Neural cell (in vitro differentiated cells): ENCODE results near the gene PFDN5. TPM values are rescaled to one million over a fixed set of nuclear protein-coding genes. Genes with fewer than 3 reads are reported as not detected.

Experiments
- H2AFZ ChIP-seq: fragments of 200-600, 300-800 bp; sonication (generic), shearing (Covaris generic); 2 replicates; pipeline ENCODE4 v1.6.0; 2014; ENCODE audit warnings: low read depth, mild to moderate bottlenecking, antibody characterized with exemption, low read length, moderate library complexity
- H3F3A ChIP-seq: fragments of 200-600 bp; shearing (Covaris generic); 2 replicates; pipeline ENCODE4 v1.6.1; 2016; ENCODE audit warnings: mild to moderate bottlenecking, moderate library complexity, mixed read lengths, antibody characterized with exemption, low read length; ENCODE audit not compliant: insufficient read depth, poor library complexity, severe bottlenecking
- H3K27ac ChIP-seq: fragments of 200-600, 300-800 bp; sonication (generic), shearing (Covaris generic); 2 replicates; pipeline ENCODE4 v1.5.1; 2014; ENCODE audit warnings: mild to moderate bottlenecking, low read length, moderate library complexity
- H3K27me3 ChIP-seq: fragments of 300-800, 200-600 bp; sonication (generic), shearing (Covaris generic); 2 replicates; pipeline ENCODE4 v1.6.0; 2014; ENCODE audit warnings: mild to moderate bottlenecking, low read depth, low read length, moderate library complexity; ENCODE audit not compliant: insufficient read depth
- H3K36me3 ChIP-seq: fragments of 300-800, 200-600 bp; sonication (generic), shearing (Covaris generic); 2 replicates; pipeline ENCODE4 v1.5.1; 2014; ENCODE audit warnings: mild to moderate bottlenecking, antibody characterized with exemption, low read length, moderate library complexity; ENCODE audit not compliant: insufficient read depth
- H3K4me2 ChIP-seq: fragments of 300-800, 200-600 bp; sonication (generic), shearing (Covaris generic); 2 replicates; pipeline ENCODE4 v1.6.0; 2014; ENCODE audit warnings: mild to moderate bottlenecking, low read length
- H3K4me3 ChIP-seq: fragments of 300-800, 200-600 bp; sonication (generic), shearing (Covaris generic); 2 replicates; pipeline ENCODE4 v1.5.1; 2014; ENCODE audit warnings: mild to moderate bottlenecking, low read length, moderate library complexity
- H3K79me2 ChIP-seq: fragments of 200-600 bp; shearing (Covaris generic); replicated peaks from 2 replicates; pipeline ENCODE4 v1.6.0; 2014; ENCODE audit warnings: mild to moderate bottlenecking, low read length, moderate library complexity; ENCODE audit not compliant: insufficient read depth
- H3K9ac ChIP-seq: fragments of 300-800, 200-600 bp; sonication (generic), shearing (Covaris generic); 2 replicates; pipeline ENCODE4 v1.6.1; 2016; ENCODE audit warnings: mild to moderate bottlenecking, low read length, mixed read lengths
- H3K9me2 ChIP-seq: fragments of 200-600 bp; shearing (Covaris generic); 2 replicates; pipeline ENCODE4 v1.6.1; 2016; ENCODE audit warnings: mild to moderate bottlenecking, low read length, mixed read lengths; ENCODE audit not compliant: insufficient read depth
- H3K9me3 ChIP-seq: fragments of 200-600, 300-800 bp; sonication (generic), shearing (Covaris generic); 2 replicates; pipeline ENCODE4 v1.6.1; 2016; ENCODE audit warnings: mild to moderate bottlenecking, mixed run types, low read length, moderate library complexity, mixed read lengths
- H4K20me1 ChIP-seq: fragments of 200-600 bp; shearing (Covaris generic); 2 replicates; pipeline ENCODE4 v1.6.1; 2016; ENCODE audit warnings: mild to moderate bottlenecking, mixed run types; ENCODE audit not compliant: insufficient read depth
- EP300 ChIP-seq: fragments of 450-650 bp; conservative IDR thresholded peaks from 2 replicates; pipeline ENCODE4 v1.6.1; 2014; ENCODE audit warnings: antibody characterized with exemption, mild to moderate bottlenecking, moderate library complexity; ENCODE audit not compliant: poor library complexity, severe bottlenecking
- EZH2 ChIP-seq: fragments of 200-600, 300-800 bp; shearing (Covaris generic), sonication (generic); IDR thresholded peaks from 2 replicates; pipeline ENCODE4 v1.6.1; 2014; ENCODE audit warnings: antibody characterized with exemption, low read length, borderline replicate concordance, mild to moderate bottlenecking; ENCODE audit not compliant: insufficient read depth, poor library complexity, severe bottlenecking
- MXI1 ChIP-seq: fragments of 450-650 bp; conservative IDR thresholded peaks from 2 replicates; pipeline ENCODE4 v1.6.1; 2014; ENCODE audit warnings: antibody characterized with exemption, mild to moderate bottlenecking; ENCODE audit not compliant: poor library complexity, severe bottlenecking
- POLR2AphosphoS5 ChIP-seq: IDR thresholded peaks from 2 replicates; pipeline ENCODE4 v1.6.1; 2012
- RAD21 ChIP-seq: fragments of 450-650 bp; conservative IDR thresholded peaks from 2 replicates; pipeline ENCODE4 v1.6.1; 2014; ENCODE audit warnings: antibody characterized with exemption, mild to moderate bottlenecking, moderate library complexity
- SMC3 ChIP-seq: fragments of 450-650 bp; conservative IDR thresholded peaks from 2 replicates; pipeline ENCODE4 v1.6.1; 2014; ENCODE audit warnings: antibody characterized with exemption, mild to moderate bottlenecking, moderate library complexity; ENCODE audit not compliant: poor library complexity
- TAF1 ChIP-seq: IDR thresholded peaks from 2 replicates; pipeline ENCODE4 v1.6.1; 2012; ENCODE audit warnings: low read depth
- polyA plus RNA-seq: library from polyadenylated mRNA; depleted of rRNA; stranded (reverse); fragments of >200 nt; gene quantifications from 2 replicates; pipeline ENCODE4 v1.2.3, GENCODE V29; 2014
- TF ChIP-seq, protein P1 (sequence below): IDR thresholded peaks from 2 replicates; pipeline ENCODE4 v1.6.1; 2012; ENCODE audit warnings: borderline replicate concordance
- TF ChIP-seq, protein P2 (sequence below): fragments of 450-650 bp; IDR thresholded peaks from 2 replicates; pipeline ENCODE4 v1.5.1; 2014; ENCODE audit warnings: antibody characterized with exemption, mild to moderate bottlenecking, moderate library complexity; ENCODE audit not compliant: poor library complexity, severe bottlenecking

The PFDN5 gene
- polyA plus RNA-seq, 1 donor from 2014 or later = 1,383 TPM

DNA sequence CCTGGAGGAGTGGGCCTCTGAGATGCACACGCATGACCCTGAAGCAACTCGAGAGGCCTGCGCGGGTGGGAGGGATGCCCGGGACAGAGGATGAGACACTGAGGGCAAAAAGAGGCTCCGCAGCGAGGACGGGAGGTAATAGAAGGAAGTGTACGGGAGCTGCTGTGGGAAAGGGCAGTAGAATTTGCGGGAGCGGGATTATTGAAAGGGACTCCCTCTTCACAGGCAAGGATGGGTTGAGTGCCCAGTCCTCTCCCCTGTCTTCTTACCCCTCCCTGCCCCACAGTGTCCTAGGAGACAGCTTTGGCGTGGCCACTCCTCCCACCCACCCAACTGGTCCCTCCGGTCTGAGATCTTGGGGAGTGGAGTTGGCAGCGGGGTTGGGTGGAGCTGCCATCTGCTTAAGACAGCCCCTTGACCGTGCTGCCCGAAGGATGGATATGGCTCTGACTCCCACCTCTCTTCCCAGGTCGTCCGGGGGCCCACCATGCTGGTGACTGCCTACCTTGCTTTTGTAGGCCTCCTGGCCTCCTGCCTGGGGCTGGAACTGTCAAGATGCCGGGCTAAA, 42.9 kb upstream of the PFDN5 start:
- Histone ChIP-seq H3K27me3 (no peaks in the 10 kb centered on the region), H3K79me2 (peaks cover 8% of the 10 kb centered on the region), H3K4me2 (peak overlapping the region; percentile 87), H3K9me3 (no peaks in the 10 kb centered on the region), H3K27ac (peak overlapping the region; percentile 56), H3K4me3 (peak overlapping the region; percentile 93), H3F3A (no peaks in the 10 kb centered on the region), H4K20me1 (no peaks in the 10 kb centered on the region), H2AFZ (peak overlapping the region; percentile 87), H3K9ac (peak overlapping the region; percentile 84), H3K36me3 (no peaks in the 10 kb centered on the region), H3K9me2 (no peaks in the 10 kb centered on the region)
- TF ChIP-seq TAF1 = no peak
- TF ChIP-seq MXI1 = peak; percentile 4
- TF ChIP-seq, protein P1, sequence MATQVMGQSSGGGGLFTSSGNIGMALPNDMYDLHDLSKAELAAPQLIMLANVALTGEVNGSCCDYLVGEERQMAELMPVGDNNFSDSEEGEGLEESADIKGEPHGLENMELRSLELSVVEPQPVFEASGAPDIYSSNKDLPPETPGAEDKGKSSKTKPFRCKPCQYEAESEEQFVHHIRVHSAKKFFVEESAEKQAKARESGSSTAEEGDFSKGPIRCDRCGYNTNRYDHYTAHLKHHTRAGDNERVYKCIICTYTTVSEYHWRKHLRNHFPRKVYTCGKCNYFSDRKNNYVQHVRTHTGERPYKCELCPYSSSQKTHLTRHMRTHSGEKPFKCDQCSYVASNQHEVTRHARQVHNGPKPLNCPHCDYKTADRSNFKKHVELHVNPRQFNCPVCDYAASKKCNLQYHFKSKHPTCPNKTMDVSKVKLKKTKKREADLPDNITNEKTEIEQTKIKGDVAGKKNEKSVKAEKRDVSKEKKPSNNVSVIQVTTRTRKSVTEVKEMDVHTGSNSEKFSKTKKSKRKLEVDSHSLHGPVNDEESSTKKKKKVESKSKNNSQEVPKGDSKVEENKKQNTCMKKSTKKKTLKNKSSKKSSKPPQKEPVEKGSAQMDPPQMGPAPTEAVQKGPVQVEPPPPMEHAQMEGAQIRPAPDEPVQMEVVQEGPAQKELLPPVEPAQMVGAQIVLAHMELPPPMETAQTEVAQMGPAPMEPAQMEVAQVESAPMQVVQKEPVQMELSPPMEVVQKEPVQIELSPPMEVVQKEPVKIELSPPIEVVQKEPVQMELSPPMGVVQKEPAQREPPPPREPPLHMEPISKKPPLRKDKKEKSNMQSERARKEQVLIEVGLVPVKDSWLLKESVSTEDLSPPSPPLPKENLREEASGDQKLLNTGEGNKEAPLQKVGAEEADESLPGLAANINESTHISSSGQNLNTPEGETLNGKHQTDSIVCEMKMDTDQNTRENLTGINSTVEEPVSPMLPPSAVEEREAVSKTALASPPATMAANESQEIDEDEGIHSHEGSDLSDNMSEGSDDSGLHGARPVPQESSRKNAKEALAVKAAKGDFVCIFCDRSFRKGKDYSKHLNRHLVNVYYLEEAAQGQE = peak; percentile 9
- TF ChIP-seq EP300 = no peak
- TF ChIP-seq SMC3 = no peak

DNA sequence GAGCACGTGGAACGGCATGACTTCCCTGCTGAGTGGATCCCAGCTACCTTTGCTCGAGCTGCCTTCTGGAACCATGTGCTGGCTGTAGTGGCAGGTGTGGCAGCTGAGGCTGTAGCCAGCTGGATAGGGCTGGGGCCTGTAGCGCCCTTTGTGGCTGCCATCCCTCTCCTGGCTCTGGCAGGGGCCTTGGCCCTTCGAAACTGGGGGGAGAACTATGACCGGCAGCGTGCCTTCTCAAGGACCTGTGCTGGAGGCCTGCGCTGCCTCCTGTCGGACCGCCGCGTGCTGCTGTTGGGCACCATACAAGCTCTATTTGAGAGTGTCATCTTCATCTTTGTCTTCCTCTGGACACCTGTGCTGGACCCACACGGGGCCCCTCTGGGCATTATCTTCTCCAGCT, 42.0 kb upstream of the PFDN5 start:
- Histone ChIP-seq H2AFZ (no peak overlapping the region), H3K79me2 (peaks cover 8% of the 10 kb centered on the region), H3F3A (no peaks in the 10 kb centered on the region), H3K4me3 (peak overlapping the region; percentile 93), H3K9me3 (no peaks in the 10 kb centered on the region), H3K27ac (no peak overlapping the region), H3K9me2 (no peaks in the 10 kb centered on the region), H3K9ac (no peak overlapping the region), H4K20me1 (no peaks in the 10 kb centered on the region), H3K4me2 (peak overlapping the region; percentile 87), H3K36me3 (no peaks in the 10 kb centered on the region), H3K27me3 (no peaks in the 10 kb centered on the region)
- TF ChIP-seq POLR2AphosphoS5 (no peak), SMC3 (no peak), MXI1 (no peak), EZH2 (no peak), TAF1 (no peak), RAD21 (no peak), EP300 (no peak)
- TF ChIP-seq, protein P2, sequence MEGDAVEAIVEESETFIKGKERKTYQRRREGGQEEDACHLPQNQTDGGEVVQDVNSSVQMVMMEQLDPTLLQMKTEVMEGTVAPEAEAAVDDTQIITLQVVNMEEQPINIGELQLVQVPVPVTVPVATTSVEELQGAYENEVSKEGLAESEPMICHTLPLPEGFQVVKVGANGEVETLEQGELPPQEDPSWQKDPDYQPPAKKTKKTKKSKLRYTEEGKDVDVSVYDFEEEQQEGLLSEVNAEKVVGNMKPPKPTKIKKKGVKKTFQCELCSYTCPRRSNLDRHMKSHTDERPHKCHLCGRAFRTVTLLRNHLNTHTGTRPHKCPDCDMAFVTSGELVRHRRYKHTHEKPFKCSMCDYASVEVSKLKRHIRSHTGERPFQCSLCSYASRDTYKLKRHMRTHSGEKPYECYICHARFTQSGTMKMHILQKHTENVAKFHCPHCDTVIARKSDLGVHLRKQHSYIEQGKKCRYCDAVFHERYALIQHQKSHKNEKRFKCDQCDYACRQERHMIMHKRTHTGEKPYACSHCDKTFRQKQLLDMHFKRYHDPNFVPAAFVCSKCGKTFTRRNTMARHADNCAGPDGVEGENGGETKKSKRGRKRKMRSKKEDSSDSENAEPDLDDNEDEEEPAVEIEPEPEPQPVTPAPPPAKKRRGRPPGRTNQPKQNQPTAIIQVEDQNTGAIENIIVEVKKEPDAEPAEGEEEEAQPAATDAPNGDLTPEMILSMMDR = no peak
- TF ChIP-seq, protein P1 = no peak
